D721Med (cell line): Measurements from ENCODE around the gene CHST13.

Experiments
- DNase-seq: peaks from one replicate; pipeline ENCODE4 v3.0.0; 2011; ENCODE audit warnings: low spot score; ENCODE audit not compliant: insufficient read length
- FAIRE-seq: peaks from 2 replicates; lab custom pipeline; 2011; peaks lifted over from hg19 to GRCh38; lab: Jason Lieb, UNC
- TF ChIP-seq, protein P1 (sequence below): IDR thresholded peaks from 2 replicates; pipeline ENCODE4 v1.5.1; 2012; ENCODE audit warnings: mild to moderate bottlenecking, control low read depth; ENCODE audit not compliant: insufficient read depth; ENCODE audit errors: missing control alignments

Gene CHST13

DNA sequence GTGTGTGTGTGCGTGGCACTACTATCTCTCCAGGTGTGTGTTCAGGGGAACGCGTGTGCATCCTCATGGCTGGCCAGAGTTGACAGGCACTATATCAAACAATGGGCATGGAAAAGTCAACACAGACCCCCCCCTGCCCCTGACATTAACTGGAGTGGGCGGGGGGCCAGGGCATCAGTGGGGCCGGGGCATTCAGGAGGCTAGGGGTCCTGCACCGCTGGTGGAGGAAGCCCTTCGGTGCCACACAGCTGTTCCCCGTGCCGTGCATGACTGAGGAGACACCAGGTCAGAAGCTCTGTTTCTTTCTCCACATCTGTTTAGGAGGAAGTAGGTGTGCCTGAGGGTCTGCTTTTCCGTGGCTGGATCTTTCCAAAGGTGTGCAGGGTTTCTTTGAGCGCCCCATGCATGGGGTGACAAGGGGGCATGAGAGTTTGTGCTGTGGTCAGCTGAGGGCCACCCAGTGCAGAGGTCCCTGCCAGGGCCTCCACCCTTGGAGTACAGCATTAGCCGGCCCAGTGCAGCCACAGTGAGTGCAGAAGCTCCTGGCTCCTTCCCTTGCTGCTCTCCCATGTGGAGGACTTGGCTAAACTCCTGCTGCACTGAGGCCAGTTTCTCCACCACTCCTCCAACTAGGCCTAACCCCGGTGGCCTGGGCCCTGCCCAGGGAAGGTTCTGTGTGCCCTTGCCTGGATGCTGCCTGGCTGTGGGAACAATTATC lies 27.3 kb downstream of the CHST13 start:
- FAIRE-seq = no peak
- TF ChIP-seq, protein P1, sequence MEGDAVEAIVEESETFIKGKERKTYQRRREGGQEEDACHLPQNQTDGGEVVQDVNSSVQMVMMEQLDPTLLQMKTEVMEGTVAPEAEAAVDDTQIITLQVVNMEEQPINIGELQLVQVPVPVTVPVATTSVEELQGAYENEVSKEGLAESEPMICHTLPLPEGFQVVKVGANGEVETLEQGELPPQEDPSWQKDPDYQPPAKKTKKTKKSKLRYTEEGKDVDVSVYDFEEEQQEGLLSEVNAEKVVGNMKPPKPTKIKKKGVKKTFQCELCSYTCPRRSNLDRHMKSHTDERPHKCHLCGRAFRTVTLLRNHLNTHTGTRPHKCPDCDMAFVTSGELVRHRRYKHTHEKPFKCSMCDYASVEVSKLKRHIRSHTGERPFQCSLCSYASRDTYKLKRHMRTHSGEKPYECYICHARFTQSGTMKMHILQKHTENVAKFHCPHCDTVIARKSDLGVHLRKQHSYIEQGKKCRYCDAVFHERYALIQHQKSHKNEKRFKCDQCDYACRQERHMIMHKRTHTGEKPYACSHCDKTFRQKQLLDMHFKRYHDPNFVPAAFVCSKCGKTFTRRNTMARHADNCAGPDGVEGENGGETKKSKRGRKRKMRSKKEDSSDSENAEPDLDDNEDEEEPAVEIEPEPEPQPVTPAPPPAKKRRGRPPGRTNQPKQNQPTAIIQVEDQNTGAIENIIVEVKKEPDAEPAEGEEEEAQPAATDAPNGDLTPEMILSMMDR = no peak
- DNase-seq = no peak

DNA sequence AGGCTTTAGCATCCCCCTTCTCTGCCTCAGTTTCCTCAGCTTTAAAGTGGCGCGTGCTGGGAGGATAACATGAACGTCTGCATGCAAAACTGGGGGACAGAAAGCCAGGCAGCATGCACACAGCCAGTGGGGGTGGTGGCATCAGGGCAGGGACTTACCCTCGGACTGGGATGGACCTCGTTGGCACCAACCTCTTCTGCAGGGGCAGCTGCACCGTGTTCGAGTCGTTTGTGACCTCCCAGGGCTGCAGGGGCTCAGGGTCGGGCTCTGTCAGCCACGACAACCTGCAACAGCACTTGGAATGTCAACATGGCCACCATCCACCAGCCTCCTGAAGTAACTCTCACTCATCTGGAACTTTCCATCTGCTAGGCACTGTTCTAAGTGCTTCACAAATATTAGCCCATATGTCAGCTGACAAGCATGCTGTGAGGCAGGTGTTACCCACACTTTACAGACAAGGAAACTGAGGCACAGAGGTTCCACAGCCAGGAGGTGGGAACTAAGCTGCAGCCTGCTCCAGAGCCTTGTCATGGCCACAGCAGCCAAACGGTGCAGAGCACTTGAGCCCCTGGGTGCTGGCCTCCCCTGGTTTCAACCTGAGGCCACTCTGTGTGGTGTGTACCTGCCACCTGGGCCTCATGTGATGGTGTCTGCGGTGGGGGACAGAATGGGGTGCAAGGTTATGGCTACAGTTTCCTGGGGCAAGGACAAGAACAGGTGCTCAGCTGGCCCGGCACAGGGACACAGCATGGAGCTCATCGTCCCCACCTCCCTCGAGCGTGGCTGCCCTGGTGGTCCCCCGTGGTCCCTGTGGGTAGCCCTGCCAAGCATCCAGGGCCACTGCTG lies 28.1 kb downstream of the CHST13 start:
- TF ChIP-seq, protein P1 = no peak
- DNase-seq (no peak), FAIRE-seq (no peak)

DNA sequence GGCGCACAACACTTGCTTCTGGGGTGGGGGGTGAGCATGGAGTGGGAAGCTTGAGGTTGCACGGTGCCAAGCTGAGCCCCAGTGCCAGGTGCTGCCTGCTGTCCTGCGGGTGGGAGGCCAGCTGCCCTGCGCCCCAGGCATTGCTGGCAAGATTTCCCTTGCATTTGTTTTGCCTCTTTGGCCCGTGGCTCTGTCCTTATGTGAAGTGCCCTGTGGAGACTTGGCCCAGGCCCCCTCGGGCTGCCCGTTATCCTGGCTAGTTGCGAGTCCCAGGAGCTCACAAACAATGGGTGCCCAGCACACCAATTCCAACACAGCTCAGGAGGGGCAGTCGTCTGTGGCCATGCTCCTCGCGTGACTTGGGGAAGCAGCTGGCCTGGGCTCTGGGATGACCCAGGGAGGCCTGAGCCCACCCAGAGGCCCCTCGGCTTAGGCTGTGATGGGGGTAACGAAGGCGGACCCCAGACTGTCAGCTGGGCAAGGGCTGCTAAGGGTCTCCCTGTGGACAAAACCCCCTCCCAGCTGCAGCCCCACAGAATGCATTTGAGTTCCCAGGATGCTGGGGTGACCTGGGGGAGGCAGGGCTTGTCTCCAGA lies 28.8 kb downstream of the CHST13 start:
- TF ChIP-seq, protein P1 = no peak
- FAIRE-seq = no peak
- no peak for DNase-seq

DNA sequence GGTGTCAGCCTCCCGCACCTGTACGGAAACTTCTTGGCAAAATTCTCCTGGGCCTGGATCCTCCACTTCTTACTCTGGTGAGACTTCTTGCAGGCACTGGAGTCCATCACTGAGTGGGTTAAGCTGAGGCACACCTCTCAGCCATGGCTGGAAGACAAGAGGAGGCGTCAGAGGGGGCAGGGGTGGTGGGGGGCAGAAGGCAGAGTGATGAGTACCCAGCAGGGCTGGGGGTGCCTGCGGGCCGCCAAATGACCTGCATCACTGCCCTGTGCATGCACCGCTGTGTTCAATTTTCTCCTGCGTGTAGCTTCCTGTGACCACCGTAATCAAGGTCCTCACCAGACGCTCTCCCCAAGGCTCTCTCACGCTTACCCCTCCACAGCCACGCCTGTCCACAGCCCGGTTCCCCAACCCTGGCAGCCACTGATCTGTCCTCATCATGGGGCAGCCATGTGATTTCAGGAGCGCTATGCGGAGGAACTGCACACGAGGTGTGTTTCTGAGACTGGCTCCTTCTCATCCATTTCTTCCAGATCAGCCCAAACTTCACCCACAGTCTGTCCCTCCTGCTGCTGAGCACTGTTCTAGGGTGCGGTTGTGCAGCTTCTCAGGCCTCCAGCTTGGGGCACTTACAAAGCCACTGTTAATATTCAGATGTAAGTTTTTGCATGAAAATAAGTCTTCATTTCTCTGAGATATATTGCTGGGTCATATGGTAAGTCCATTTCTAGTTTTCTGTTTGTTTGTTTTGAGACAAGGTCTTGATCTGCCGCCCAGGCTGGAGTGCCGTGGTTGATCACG lies 29.5 kb downstream of the CHST13 start:
- FAIRE-seq (no peak), DNase-seq (no peak)
- TF ChIP-seq, protein P1 = no peak

DNA sequence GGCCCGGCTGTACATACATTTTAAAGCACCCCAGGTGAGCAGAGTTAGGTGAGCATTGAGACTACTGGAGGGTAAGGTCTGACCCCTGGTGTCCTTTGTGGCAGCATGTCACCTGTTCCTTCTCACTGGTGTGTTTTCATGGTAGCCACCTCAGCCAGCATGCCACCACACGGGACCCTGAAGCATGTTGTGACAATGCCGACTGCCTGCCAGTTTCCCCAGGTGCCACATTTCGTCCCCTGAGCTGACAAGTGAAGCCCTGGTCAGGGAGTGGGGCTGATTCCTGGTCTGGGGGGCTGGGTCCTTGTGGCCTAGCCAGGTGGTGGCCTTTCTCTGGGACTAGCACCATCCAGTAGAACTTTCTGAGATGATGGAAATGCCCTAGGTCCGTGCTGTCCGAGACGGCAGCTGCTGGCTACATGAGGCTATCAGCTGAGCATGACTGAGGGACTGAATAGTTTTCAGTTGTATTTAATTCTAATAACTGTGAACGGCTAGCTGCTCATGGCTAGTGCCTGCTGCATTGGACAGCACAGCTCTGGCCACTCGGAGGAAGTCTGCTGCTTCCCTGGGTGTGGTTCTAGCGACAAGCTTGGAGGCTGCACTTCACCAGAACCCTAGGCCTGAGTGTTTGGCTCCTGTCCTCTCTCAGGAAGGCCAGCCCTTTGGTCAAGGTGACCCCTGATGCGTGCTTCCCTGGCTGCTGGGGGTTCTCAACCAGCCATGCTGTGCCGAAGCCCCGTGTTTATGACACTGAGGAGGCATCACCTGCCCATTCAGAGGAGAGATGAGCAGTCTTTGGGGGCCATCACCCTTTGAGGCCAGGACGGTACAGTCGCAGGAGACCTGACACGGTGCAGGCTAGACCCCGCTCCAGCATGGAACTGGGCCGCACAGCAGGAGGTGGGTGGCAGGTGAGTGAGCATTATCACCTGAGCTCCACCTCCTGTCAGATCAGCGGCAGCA lies 30.9 kb downstream of the CHST13 start:
- FAIRE-seq = no peak

More for the DNA sequence above, 30.9 kb downstream of the CHST13 start:
- TF ChIP-seq, protein P1 = no peak
- no peak for DNase-seq
